Subcutaneous abdominal adipose tissue (tissue), 5 donors: ENCODE data around the gene GRAMD4.
A peak's percentile ranks its signal among the peaks of the same experiment; 100 is the strongest.
"Not testable (repeated sequence)": the region's sequence is repeated elsewhere in the genome, so short reads cannot be mapped to it uniquely, and the experiment has no call there.

ENCODE experiments used
- H3K27ac ChIP-seq: one replicate; pipeline ENCODE4 v1.7.0; 2013; ENCODE audit warnings: low read depth, mild to moderate bottlenecking, inconsistent platforms, low read length, moderate library complexity
- H3K27me3 ChIP-seq, 5 donors: one replicate each; pipeline ENCODE4 v1.7.0; 2013; ENCODE audit warnings: low read length in 5 of 5, inconsistent platforms in 1 of 5; ENCODE audit not compliant: control insufficient read depth in 5 of 5, insufficient read depth in 4 of 5
- H3K36me3 ChIP-seq, 5 donors: one replicate each; pipeline ENCODE4 v1.7.0; 2013; ENCODE audit warnings: low read length in 5 of 5; ENCODE audit not compliant: control insufficient read depth in 5 of 5, insufficient read depth in 5 of 5
- H3K4me1 ChIP-seq, 5 donors: one replicate each; pipeline ENCODE4 v1.7.0; 2013; ENCODE audit warnings: low read length in 5 of 5, mild to moderate bottlenecking in 3 of 5, moderate library complexity in 1 of 5; ENCODE audit not compliant: control insufficient read depth in 5 of 5, insufficient read depth in 5 of 5
- H3K4me3 ChIP-seq, 5 donors: one replicate each; pipeline ENCODE4 v1.7.0; 2013; ENCODE audit warnings: low read length in 5 of 5, low read depth in 1 of 5
- H3K9ac ChIP-seq, 5 donors: one replicate each; pipeline ENCODE4 v1.7.0; 2013; ENCODE audit warnings: low read length in 5 of 5, mild to moderate bottlenecking in 4 of 5, moderate library complexity in 3 of 5
- H3K9me3 ChIP-seq, 5 donors: one replicate each; pipeline ENCODE4 v1.7.0; 2013; ENCODE audit warnings: low read length in 5 of 5; ENCODE audit not compliant: control insufficient read depth in 5 of 5
- donor health status: healthy.
- donor health status: healthy.
- donor health status: healthy.
- donor health status: healthy.
- donor health status: healthy.

The GRAMD4 gene

GRCh38 chr22:46636221-46637002 lies 16.2 kb downstream of the GRAMD4 start:
- H3K27me3 ChIP-seq: no peaks in the 10 kb centered on the region
- H3K27ac ChIP-seq: no peak overlapping the region
- H3K9me3 ChIP-seq: no peaks in the 10 kb centered on the region
- H3K36me3 ChIP-seq: peaks cover 0 to 19% (median 7%) of the 10 kb centered on the region in 5 donors
- no peak overlapping the region for H3K9ac ChIP-seq
- peaks cover 2 to 35% (median 19%) of the 10 kb centered on the region in 5 donors for H3K4me1 ChIP-seq
- no peak overlapping the region for H3K4me3 ChIP-seq

- H3K27ac ChIP-seq: no peak overlapping the region
- no peak overlapping the region for H3K9ac ChIP-seq
- no peaks in the 10 kb centered on the region for H3K27me3 ChIP-seq
- H3K36me3 ChIP-seq: peaks cover 0 to 15% (median 7%) of the 10 kb centered on the region in 5 donors
- H3K4me3 ChIP-seq: no peak overlapping the region
- no peaks in the 10 kb centered on the region for H3K9me3 ChIP-seq
- peaks cover 2 to 43% (median 19%) of the 10 kb centered on the region in 5 donors for H3K4me1 ChIP-seq
These were observed 17.8 kb downstream of the GRAMD4 start for GRCh38 chr22:46637711-46638600.

- no peaks in the 10 kb centered on the region for H3K9me3 ChIP-seq
- H3K4me3 ChIP-seq: no peak overlapping the region
- peaks cover 2 to 42% (median 19%) of the 10 kb centered on the region in 5 donors for H3K4me1 ChIP-seq
- no peaks in the 10 kb centered on the region for H3K27me3 ChIP-seq
- peaks cover 0 to 15% (median 7%) of the 10 kb centered on the region in 5 donors for H3K36me3 ChIP-seq
- H3K9ac ChIP-seq: no peak overlapping the region
- no peak overlapping the region for H3K27ac ChIP-seq
These were observed 18.6 kb downstream of the GRAMD4 start for GRCh38 chr22:46638601-46639431.

GRCh38 chr22:46639843-46640242 lies 19.7 kb downstream of the GRAMD4 start:
- no peak overlapping the region for H3K27ac ChIP-seq

DNA sequence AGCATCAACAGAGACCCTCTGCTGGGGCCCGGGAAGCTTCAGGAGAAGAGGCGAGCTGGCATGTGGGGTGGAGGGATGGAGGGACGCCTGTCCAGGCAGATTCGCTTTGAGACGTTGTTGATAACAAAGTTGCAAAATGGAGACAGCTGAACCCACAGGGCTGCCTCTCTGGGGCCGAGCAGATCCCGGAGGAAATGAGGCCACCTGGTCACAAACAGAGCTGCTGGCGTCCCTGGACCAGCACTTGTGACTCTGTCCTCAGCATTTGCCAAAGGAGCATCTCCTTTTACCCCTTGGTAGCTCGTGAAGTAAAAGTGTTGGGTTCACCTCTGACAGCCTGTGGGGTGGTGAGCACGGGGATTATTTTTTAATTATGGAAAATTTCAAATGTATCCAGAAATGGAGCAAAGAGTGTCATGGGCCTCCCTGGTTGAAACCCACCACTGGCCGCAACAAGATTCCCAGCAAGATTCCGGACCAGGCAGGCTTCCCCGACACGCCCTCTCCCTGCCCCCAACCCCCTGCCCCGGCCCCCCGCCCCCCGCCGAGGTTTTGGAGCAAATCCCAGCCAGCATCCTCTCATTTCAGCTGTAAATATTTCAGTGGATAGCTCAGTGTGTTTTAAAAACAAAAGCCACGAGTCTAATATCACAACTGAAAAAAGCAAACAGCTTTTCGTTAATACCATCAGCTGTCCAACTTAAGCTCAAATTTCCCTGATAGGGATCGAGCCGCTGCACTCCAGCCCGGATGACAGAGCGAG lies 20.3 kb downstream of the GRAMD4 start:
- Histone ChIP-seq H3K27ac (no peak overlapping the region), H3K9ac (no peak overlapping the region), H3K9me3 (no peaks in the 10 kb centered on the region), H3K4me1 (peaks cover 2 to 36% (median 14%) of the 10 kb centered on the region in 5 donors), H3K4me3 (no peak overlapping the region), H3K27me3 (no peaks in the 10 kb centered on the region), H3K36me3 (peaks cover 0 to 15% (median 7%) of the 10 kb centered on the region in 5 donors)

More at GRCh38 chr22:46639843-46640242, 19.7 kb downstream of the GRAMD4 start:
- Histone ChIP-seq H3K9me3 (no peaks in the 10 kb centered on the region), H3K9ac (no peak overlapping the region), H3K4me1 (peaks cover 2 to 36% (median 14%) of the 10 kb centered on the region in 5 donors), H3K4me3 (no peak overlapping the region), H3K36me3 (peaks cover 0 to 15% (median 7%) of the 10 kb centered on the region in 5 donors), H3K27me3 (no peaks in the 10 kb centered on the region)

DNA sequence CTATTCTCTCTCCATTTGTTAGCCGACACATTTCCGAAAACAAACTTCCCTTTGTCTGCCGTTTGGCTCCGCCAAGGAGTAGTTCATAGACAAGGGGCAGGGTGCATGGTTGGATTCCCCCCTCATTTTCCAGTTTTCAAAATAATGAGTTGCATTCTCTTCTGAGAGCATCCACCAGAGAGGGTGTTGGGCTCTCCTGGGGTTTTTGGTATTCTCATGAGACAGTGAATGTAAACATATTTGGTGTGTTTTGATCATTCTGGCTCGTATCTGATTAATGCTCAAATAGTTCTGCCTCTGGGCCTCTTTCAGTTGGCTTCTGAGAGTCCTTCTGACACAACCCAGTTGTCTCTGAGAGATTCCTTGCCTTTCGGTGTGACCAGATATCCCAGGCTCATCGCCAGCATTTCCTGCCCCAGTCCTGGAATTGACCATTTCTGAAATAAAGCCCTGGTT lies 21.7 kb downstream of the GRAMD4 start:
- H3K27me3 ChIP-seq: no peaks in the 10 kb centered on the region
- peaks cover 2 to 24% (median 10%) of the 10 kb centered on the region in 5 donors for H3K4me1 ChIP-seq
- peak overlapping the region; percentile 15 for H3K27ac ChIP-seq
- H3K9ac ChIP-seq: no peak overlapping the region
- H3K9me3 ChIP-seq: no peaks in the 10 kb centered on the region
- no peak overlapping the region for H3K4me3 ChIP-seq
- H3K36me3 ChIP-seq: peaks cover 0 to 12% (median 7%) of the 10 kb centered on the region in 5 donors

GRCh38 chr22:46642840-46643480 lies 22.8 kb downstream of the GRAMD4 start:
- H3K4me3 ChIP-seq, H3K36me3 ChIP-seq, H3K9ac ChIP-seq, H3K27ac ChIP-seq, H3K9me3 ChIP-seq, H3K27me3 ChIP-seq: not testable (repeated sequence)
- H3K4me1 ChIP-seq: peaks cover 2 to 23% (median 10%) of the 10 kb centered on the region in 5 donors

- no peak overlapping the region for H3K27ac ChIP-seq
- H3K9me3 ChIP-seq: no peaks in the 10 kb centered on the region
- no peak overlapping the region for H3K9ac ChIP-seq
- no peaks in the 10 kb centered on the region for H3K27me3 ChIP-seq
- H3K36me3 ChIP-seq: peaks cover 0 to 5% (median 0%) of the 10 kb centered on the region in 5 donors
- peaks cover 2 to 37% (median 22%) of the 10 kb centered on the region in 5 donors for H3K4me1 ChIP-seq
- H3K4me3 ChIP-seq: no peak overlapping the region
These were observed 26.5 kb downstream of the GRAMD4 start for GRCh38 chr22:46646531-46647215.
